Keratinocyte (primary cell): ENCODE results near the gene HRK. TPM values are rescaled to one million over a fixed set of nuclear protein-coding genes. Genes with fewer than 3 reads are reported as not detected.

Experiments
- DNase-seq: peaks from one replicate; pipeline ENCODE4 v3.0.0-alpha.2; 2011; ENCODE audit warnings: low read depth, missing footprints, low spot score
- FAIRE-seq: peaks from 2 replicates; lab custom pipeline; 2011; peaks lifted over from hg19 to GRCh38; lab: Jason Lieb, UNC
- H2AFZ ChIP-seq: 2 replicates; pipeline ENCODE4 v1.6.0; 2012; ENCODE audit warnings: low read length, control low read depth, inconsistent platforms; ENCODE audit not compliant: control insufficient read depth
- H3K27ac ChIP-seq: 2 replicates; pipeline ENCODE4 v1.5.1; 2011; ENCODE audit warnings: low read length; ENCODE audit not compliant: control insufficient read depth, insufficient read depth
- H3K27me3 ChIP-seq: 3 replicates; pipeline ENCODE4 v1.6.0; 2011; ENCODE audit warnings: low read length; ENCODE audit not compliant: control insufficient read depth, insufficient read depth; ENCODE audit errors: extremely low read depth
- H3K36me3 ChIP-seq, 2 experiments: 2 replicates in 1 of 2; 3 replicates in 1 of 2; pipeline ENCODE4 v1.5.1; 2011; ENCODE audit warnings: low read length in 2 of 2, mild to moderate bottlenecking in 1 of 2; ENCODE audit not compliant: control insufficient read depth in 2 of 2, insufficient read depth in 2 of 2; ENCODE audit errors: extremely low read depth in 1 of 2
- H3K4me1 ChIP-seq: 3 replicates; pipeline ENCODE4 v1.5.1; 2011; ENCODE audit warnings: low read length; ENCODE audit not compliant: control insufficient read depth, insufficient read depth; ENCODE audit errors: extremely low read depth
- H3K4me2 ChIP-seq: 3 replicates; pipeline ENCODE4 v1.6.0; 2011; ENCODE audit warnings: low read depth, low read length; ENCODE audit not compliant: control insufficient read depth, insufficient read depth; ENCODE audit errors: extremely low read depth
- H3K4me3 ChIP-seq, 3 experiments: fragments of 200-600 bp in 1 of 3; sonication (generic) in 1 of 3; 2 replicates in 2 of 3; 3 replicates in 1 of 3; pipeline ENCODE4 v1.5.1; 2011 to 2016; ENCODE audit warnings: low read length in 3 of 3, mild to moderate bottlenecking in 3 of 3, control low read depth in 2 of 3, inconsistent platforms in 1 of 3, low read depth in 1 of 3, mixed read lengths in 1 of 3, mixed run types in 1 of 3, moderate library complexity in 1 of 3; ENCODE audit not compliant: control insufficient read depth in 2 of 3, insufficient read depth in 2 of 3; ENCODE audit errors: extremely low read depth in 1 of 3
- H3K79me2 ChIP-seq: 2 replicates; pipeline ENCODE4 v1.6.0; 2012; ENCODE audit warnings: low read length; ENCODE audit not compliant: control insufficient read depth, insufficient read depth
- H3K9ac ChIP-seq: 3 replicates; pipeline ENCODE4 v1.6.0; 2011; ENCODE audit warnings: low read length; ENCODE audit not compliant: control insufficient read depth, insufficient read depth; ENCODE audit errors: extremely low read depth
- H3K9me1 ChIP-seq: 3 replicates; pipeline ENCODE4 v1.6.0; 2011; ENCODE audit warnings: low read length; ENCODE audit not compliant: control insufficient read depth, insufficient read depth; ENCODE audit errors: extremely low read depth
- H3K9me3 ChIP-seq: 2 replicates; pipeline ENCODE4 v1.5.1; 2012; ENCODE audit warnings: low read depth, low read length; ENCODE audit not compliant: control insufficient read depth
- H4K20me1 ChIP-seq: 3 replicates; pipeline ENCODE4 v1.6.0; 2011; ENCODE audit warnings: low read length; ENCODE audit not compliant: control insufficient read depth, insufficient read depth; ENCODE audit errors: extremely low read depth
- EZH2 ChIP-seq: IDR thresholded peaks from one replicate; pipeline ENCODE4 v1.6.1; 2012; ENCODE audit warnings: inconsistent platforms, mild to moderate bottlenecking, low read length, moderate library complexity
- dilution Hi-C: fragments of 300-500 bp; cut with MboI; formaldehyde crosslinking; loops from one replicate; pipeline ENCODE4 v1.7.0; 2020; ENCODE audit warnings: low sequenced_read_pairs; ENCODE audit not compliant: extremely low pct_ligation_motif_present
- polyA plus RNA-seq, 5 experiments: library from polyadenylated mRNA; depleted of rRNA in 3 of 5; stranded (reverse) in 3 of 5; stranded (forward) in 1 of 5; unstranded in 1 of 5; fragments of >200 nt; gene quantifications; 1 replicate in 1 of 5; 2 replicates in 3 of 5; 3 replicates in 1 of 5; pipeline versions ENCODE4 v1.2.1 to v1.2.3, GENCODE V29; 2011 to 2012; ENCODE audit warnings: missing spikeins in 2 of 5, low read depth in 1 of 5, low replicate concordance in 1 of 5
- TF ChIP-seq, protein P1 (sequence below), 3 experiments: IDR thresholded peaks in 1 of 3; conservative IDR thresholded peaks in 1 of 3; optimal IDR thresholded peaks in 1 of 3; 2 replicates in 2 of 3; 3 replicates in 1 of 3; pipeline versions ENCODE3 to v1.5.1; 2011; ENCODE audit warnings: low read length in 3 of 3, mild to moderate bottlenecking in 3 of 3, moderate library complexity in 2 of 3, control low read depth in 1 of 3, inconsistent platforms in 1 of 3; ENCODE audit not compliant: insufficient read depth in 2 of 3; ENCODE audit errors: extremely low read depth in 1 of 3

Gene HRK
- polyA plus RNA-seq, 1 donor (not counting 4 experiments of a cell fraction or from before 2014, with no cell fraction given): 0.01 TPM

DNA sequence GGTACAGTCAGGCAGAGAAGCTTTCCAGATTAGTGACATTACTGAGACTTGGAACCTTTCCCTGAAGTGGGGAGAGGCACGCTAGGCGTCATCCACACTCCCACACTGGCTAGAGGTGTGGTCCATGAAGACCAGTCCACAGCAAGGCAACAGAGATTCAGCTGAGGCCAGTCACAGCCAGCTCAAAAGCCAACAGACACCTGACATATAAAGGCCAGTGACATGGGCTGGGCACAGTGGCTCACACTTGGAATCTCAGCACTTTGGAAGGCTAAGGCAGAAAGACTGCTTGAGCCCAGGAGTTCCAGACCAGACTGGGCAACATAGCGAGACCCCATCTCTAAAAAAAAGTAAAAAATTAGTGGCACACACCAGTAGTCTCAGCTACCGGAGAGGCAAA, 10.9 kb downstream of the HRK start:
- Histone ChIP-seq H3K9ac (no peak overlapping the region), H2AFZ (no peak overlapping the region), H3K36me3 (no peaks in the 10 kb centered on the region), H3K79me2 (no peaks in the 10 kb centered on the region), H3K4me3 (no peak overlapping the region), H3K27ac (no peak overlapping the region), H3K9me3 (peaks cover 4% of the 10 kb centered on the region), H3K9me1 (no peaks in the 10 kb centered on the region), H3K4me1 (no peaks in the 10 kb centered on the region), H3K27me3 (no peaks in the 10 kb centered on the region), H3K4me2 (no peak overlapping the region), H4K20me1 (no peaks in the 10 kb centered on the region)
- TF ChIP-seq, protein P1, sequence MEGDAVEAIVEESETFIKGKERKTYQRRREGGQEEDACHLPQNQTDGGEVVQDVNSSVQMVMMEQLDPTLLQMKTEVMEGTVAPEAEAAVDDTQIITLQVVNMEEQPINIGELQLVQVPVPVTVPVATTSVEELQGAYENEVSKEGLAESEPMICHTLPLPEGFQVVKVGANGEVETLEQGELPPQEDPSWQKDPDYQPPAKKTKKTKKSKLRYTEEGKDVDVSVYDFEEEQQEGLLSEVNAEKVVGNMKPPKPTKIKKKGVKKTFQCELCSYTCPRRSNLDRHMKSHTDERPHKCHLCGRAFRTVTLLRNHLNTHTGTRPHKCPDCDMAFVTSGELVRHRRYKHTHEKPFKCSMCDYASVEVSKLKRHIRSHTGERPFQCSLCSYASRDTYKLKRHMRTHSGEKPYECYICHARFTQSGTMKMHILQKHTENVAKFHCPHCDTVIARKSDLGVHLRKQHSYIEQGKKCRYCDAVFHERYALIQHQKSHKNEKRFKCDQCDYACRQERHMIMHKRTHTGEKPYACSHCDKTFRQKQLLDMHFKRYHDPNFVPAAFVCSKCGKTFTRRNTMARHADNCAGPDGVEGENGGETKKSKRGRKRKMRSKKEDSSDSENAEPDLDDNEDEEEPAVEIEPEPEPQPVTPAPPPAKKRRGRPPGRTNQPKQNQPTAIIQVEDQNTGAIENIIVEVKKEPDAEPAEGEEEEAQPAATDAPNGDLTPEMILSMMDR (optimal IDR thresholded peaks at IDR 0.05 in 1 of 3, IDR thresholded peaks at IDR 0.05 in 1 of 3, conservative IDR thresholded peaks at IDR 0.05 in 1 of 3; ENCODE audit: extremely low read depth in 1 of 3, insufficient read depth in 2 of 3, low read length in 3 of 3): no peak
- no peak for TF ChIP-seq EZH2
- FAIRE-seq (no peak), DNase-seq (no peak)
- dilution Hi-C loops: no loop called here

DNA sequence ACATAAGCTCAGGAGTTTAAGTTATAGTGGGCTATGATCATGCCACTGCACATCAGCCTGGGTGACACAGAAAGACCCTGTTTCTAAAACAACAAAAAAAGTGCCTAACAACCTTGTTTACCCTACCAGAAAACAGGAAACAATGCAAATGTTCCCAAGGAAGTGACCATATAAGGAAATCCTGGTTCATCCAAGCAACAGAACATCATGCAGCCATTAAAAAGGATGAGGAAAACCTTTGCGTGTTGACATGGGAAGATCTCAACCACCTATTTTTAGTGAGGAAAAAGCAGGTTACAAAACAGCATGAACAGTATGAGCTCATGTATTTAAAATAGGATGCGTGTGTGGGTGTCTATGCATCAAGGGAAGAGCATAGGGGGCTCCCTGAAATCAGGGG, 13.7 kb downstream of the HRK start:
- TF ChIP-seq, protein P1 (optimal IDR thresholded peaks at IDR 0.05 in 1 of 3, IDR thresholded peaks at IDR 0.05 in 1 of 3, conservative IDR thresholded peaks at IDR 0.05 in 1 of 3; ENCODE audit: extremely low read depth in 1 of 3, insufficient read depth in 2 of 3, low read length in 3 of 3): no peak
- no peak for TF ChIP-seq EZH2
- Histone ChIP-seq H3K9me1 (no peaks in the 10 kb centered on the region), H3K36me3 (no peaks in the 10 kb centered on the region), H3K4me2 (no peak overlapping the region), H2AFZ (no peak overlapping the region), H3K9me3 (no peaks in the 10 kb centered on the region), H3K4me1 (peaks cover 4% of the 10 kb centered on the region), H4K20me1 (no peaks in the 10 kb centered on the region), H3K4me3 (no peak overlapping the region), H3K79me2 (no peaks in the 10 kb centered on the region), H3K9ac (no peak overlapping the region), H3K27me3 (no peaks in the 10 kb centered on the region), H3K27ac (no peak overlapping the region)
- FAIRE-seq (no peak), DNase-seq (no peak)
- dilution Hi-C loops: no loop called here
